ENCODE data around the gene C10orf120.

C10orf120 gene

GRCh38 chr10:122699796-122700455 is at the start of gene C10orf120:
Gene C10orf120 (minus strand): TSS chr10:122699846. CDS start chr10:122699790, 56 bp downstream.
- H3K4me3 ChIP-seq (ENCODE audit: low read depth, low read length), result no peak within 1 kb of the TSS

DNA sequence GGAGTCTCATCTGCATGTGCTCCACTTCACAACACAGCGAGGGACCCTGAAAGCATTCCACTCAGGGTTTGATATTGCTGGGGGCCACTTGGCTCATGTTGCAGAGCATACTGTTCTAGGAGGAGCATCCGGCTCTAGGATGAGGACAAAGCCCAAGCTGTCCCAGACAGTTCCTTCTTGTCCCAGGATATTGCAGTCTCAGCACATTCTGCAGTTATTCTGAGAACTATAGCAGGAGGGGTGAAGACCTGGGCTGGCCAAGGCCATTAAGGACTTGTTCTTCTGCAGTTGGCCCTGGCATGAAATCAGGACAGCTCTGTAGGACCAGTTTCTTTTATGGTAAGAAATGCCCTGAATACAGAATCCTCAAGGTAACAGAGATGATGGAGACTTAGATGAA is 48.9 kb upstream of the C10orf120 start:
- H3K4me3 ChIP-seq (ENCODE audit: low read depth, low read length), result no peak overlapping the region

DNA sequence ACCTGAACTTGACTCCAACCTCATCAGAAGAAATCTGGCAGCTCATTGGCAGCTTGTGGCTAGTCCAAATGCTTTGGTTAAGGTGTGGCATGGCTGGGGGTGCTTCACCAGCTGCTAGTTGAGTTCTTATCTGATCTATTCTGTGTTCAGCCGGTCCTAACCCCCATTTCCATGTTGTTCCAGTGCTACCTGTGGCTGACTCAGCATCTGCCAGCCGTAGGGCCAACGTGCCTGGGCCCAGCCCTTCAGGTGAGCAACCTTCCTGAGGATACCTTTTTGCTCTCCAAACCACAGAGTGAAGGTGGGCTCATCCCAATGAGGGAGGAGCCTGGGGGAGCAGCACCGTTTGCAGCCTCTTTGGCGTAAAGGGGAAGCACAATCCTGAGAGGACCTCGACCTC is 46.8 kb upstream of the C10orf120 start:
- H3K4me3 ChIP-seq (ENCODE audit: low read depth, low read length), result no peak overlapping the region

GRCh38 chr10:122744257-122744656 is 44.6 kb upstream of the C10orf120 start:
- H3K4me3 ChIP-seq (ENCODE audit: low read depth, low read length), result no peak overlapping the region

DNA sequence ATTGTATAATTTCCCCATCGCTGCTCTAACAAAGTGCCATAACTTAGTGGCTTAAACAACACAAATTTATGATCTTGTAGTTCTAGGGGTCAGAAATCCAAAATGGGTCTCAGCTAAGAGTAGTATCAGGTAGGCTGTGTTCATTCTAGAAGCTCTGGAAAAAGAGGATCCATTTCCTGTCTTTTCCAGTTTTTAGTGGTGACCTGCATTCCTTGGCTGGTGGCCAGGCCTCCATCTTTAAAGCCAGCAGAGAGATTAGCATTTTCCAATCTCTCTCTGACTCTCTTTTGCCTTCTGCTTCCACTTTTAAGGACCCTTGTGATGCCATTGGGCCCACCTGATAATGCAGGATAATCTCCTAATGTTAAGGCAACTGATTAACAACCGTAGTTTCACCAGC is 41.0 kb upstream of the C10orf120 start:
- H3K4me3 ChIP-seq (ENCODE audit: low read depth, low read length), result no peak overlapping the region

- no peak overlapping the region for H3K4me3 ChIP-seq (ENCODE audit: low read depth, low read length)
These were observed 38.4 kb upstream of the C10orf120 start for GRCh38 chr10:122738031-122738430.

- H3K4me3 ChIP-seq (ENCODE audit: low read depth, low read length), result no peak overlapping the region
These were observed 34.5 kb upstream of the C10orf120 start for GRCh38 chr10:122733931-122734665.

DNA sequence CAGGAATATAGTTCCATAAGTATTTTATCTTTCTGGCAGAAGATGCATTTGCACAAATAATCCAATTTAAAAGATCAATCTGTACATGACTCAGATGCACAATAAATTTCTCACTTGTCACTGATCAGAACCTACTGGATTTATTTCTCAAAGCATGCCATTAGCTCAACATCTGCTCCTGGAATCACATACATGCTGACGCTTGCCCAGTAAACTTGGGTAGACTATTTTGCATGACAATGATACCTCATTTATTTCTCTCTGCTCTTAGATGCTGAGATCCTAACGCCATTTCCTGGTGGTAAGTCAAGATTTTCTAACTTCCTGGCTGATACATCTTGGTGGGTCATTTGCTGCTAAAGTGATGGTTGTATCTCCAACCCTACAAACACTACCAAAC is 33.8 kb upstream of the C10orf120 start:
- no peak overlapping the region for H3K4me3 ChIP-seq (ENCODE audit: low read depth, low read length)

- H3K4me3 ChIP-seq (ENCODE audit: low read depth, low read length), result no peak overlapping the region
These were observed 30.6 kb upstream of the C10orf120 start for GRCh38 chr10:122730238-122730637.

- H3K4me3 ChIP-seq (ENCODE audit: low read depth, low read length), result no peak overlapping the region
These were observed 29.5 kb upstream of the C10orf120 start for GRCh38 chr10:122729126-122729525.

- H3K4me3 ChIP-seq (ENCODE audit: low read depth, low read length), result no peak overlapping the region
These were observed 27.8 kb upstream of the C10orf120 start for GRCh38 chr10:122727426-122727825.

- no peak overlapping the region for H3K4me3 ChIP-seq (ENCODE audit: low read depth, low read length)
These were observed 26.1 kb upstream of the C10orf120 start for GRCh38 chr10:122725768-122726167.

DNA sequence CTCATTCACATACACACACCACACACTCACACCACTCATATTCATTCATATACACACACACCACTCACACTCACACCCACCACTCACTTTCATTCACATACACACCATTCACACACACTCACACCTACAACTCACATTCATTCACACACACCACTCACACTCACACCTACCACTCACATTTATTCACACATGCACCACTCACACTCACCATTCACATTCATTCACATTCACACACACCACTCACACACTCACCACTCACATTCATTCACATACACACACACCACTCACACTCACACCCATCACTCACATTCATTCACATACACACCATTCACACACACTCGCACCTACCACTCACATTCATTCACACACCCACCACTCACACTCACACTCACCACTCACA is 25.4 kb upstream of the C10orf120 start:
- no peak overlapping the region for H3K4me3 ChIP-seq (ENCODE audit: low read depth, low read length)

- no peak overlapping the region for H3K4me3 ChIP-seq (ENCODE audit: low read depth, low read length)
These were observed 21.5 kb upstream of the C10orf120 start for GRCh38 chr10:122721111-122721510.

- no peak overlapping the region for H3K4me3 ChIP-seq (ENCODE audit: low read depth, low read length)
These were observed 16.4 kb upstream of the C10orf120 start for GRCh38 chr10:122716025-122716424.

- H3K4me3 ChIP-seq (ENCODE audit: low read depth, low read length), result no peak overlapping the region
These were observed 15.9 kb upstream of the C10orf120 start for GRCh38 chr10:122715576-122715975.

GRCh38 chr10:122713091-122713885 is 13.6 kb upstream of the C10orf120 start:
- H3K4me3 ChIP-seq (ENCODE audit: low read depth, low read length), result no peak overlapping the region

GRCh38 chr10:122710576-122710975 is 10.9 kb upstream of the C10orf120 start:
- H3K4me3 ChIP-seq (ENCODE audit: low read depth, low read length), result no peak overlapping the region

DNA sequence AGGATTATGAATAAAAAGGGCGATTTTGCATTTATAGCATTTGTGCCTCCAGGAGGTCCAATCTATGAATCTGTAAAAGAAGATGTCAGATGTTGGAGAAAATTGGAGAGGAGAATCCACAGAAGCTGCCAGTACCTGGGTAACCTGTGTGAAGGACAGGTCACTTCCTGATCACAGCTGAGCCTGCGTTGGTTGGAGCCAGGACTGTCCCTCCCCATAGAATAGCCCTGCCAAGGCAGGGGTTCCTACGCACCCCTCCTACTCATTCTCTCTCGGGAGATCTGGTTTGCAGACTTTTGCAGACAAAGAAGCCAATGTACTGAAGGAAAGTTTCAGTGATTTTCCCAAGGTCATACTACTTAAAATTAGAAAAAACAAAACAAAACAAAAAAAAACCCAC is 10.3 kb upstream of the C10orf120 start:
- no peak overlapping the region for H3K4me3 ChIP-seq (ENCODE audit: low read depth, low read length)

GRCh38 chr10:122707535-122707934 is 7.9 kb upstream of the C10orf120 start:
- no peak overlapping the region for H3K4me3 ChIP-seq (ENCODE audit: low read depth, low read length)

DNA sequence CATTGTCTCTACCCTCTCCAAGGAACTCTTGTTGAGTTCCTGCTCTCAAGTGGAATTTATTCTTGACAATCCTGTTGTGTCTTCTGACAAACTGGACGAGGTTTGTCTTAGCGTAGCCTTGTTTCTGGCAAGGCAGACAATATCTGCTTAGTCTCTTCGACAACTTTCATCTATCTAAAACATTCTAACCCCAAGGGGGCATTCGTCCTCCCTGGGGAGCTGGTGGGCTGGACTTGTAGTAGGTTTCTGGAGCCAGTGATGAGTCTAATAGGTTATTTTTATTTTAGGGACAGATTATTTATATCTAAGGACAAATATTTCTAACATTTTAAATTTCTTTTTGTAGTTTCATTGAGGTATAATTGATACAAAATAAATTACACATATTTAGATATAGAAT is 7.3 kb upstream of the C10orf120 start:
- no peak overlapping the region for H3K4me3 ChIP-seq (ENCODE audit: low read depth, low read length)

GRCh38 chr10:122706467-122706866 is 6.8 kb upstream of the C10orf120 start:
- no peak overlapping the region for H3K4me3 ChIP-seq (ENCODE audit: low read depth, low read length)
